GM13977 (cell line): ENCODE measurements around the gene MAGI1.

Experiments used
- DNase-seq: peaks from one replicate; pipeline ENCODE4 v3.0.0; 2012; ENCODE audit warnings: low spot score
- CTCF ChIP-seq: IDR thresholded peaks from 2 replicates; pipeline ENCODE4 v1.5.1; 2012; ENCODE audit warnings: mild to moderate bottlenecking, control low read depth; ENCODE audit not compliant: insufficient read depth; ENCODE audit errors: extremely low read depth, missing control alignments
- in situ Hi-C: fragments of 300-500 bp; cut with MboI; formaldehyde crosslinking; loops from one replicate; pipeline ENCODE4 v1.12.0; 2022; ENCODE audit warnings: low sequenced_read_pairs, low pct_unique_long_range_greater_than_20kb, mixed read lengths, inconsistent platforms; ENCODE audit not compliant: unreplicated experiment

MAGI1 gene

DNA sequence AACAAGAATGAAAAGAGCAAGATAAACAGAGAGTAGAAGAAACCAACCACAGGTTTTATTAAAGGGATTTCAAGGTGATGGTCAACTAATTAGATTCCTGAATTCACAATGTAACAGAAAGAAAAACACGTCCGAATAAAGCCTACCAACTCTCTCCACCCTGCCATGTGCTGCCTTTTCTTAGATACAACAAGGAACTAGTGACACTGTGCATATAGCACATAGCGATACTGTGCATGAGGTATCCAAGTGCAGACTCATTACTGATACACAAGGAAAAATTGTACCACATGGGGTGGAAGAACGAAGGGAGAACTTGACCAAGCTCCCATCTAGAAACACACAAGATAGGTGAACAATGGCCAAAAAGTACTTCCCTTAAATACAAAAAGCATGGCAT lies 154.6 kb downstream of the MAGI1 start:
- TF ChIP-seq CTCF: no peak
- DNase-seq: no peak
- in situ Hi-C loops: no loop called here

- in situ Hi-C loops: no loop called here
- TF ChIP-seq CTCF: no peak
- no peak for DNase-seq
These were observed 155.1 kb downstream of the MAGI1 start for GRCh38 chr3:65883613-65884012.

DNA sequence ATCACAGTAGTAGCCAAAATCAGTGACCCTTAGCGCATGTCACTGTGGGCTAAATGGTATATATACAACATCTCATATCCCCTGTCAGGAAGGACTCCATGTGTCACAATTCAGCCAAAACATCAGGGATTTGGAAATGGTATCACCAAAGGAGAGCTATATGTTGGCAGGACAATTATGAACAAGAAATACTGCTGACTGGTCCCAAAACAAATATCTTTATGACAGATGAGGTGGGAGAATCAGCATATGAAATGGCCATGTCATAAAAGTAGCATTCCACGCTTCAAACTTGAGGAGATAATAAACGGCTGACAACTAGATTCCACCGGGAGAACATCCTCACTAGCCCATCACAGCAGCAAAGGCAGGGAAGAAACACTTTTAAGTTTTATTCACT lies 158.4 kb downstream of the MAGI1 start:
- no peak for TF ChIP-seq CTCF
- in situ Hi-C loops: no loop called here
- DNase-seq: no peak

DNA sequence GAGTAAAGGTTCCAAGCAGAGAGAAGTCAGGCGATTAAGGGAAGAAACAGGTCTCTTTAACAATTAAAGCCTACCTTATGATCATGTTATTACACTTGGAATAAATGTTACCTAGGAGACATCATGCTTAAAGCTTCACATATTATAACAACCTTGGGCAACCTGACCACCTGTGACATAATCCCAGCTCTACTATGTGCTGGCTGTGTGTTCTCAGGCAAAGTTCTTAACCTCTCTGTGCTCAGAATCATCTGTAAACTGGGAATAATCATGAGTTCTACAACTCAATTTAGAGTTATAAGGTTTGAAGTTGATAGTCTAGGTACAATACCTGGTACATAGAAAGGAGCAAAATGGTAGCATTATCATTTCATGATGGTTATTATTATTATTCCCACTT lies 159.3 kb downstream of the MAGI1 start:
- in situ Hi-C loops: no loop called here
- DNase-seq: no peak
- TF ChIP-seq CTCF: no peak

DNA sequence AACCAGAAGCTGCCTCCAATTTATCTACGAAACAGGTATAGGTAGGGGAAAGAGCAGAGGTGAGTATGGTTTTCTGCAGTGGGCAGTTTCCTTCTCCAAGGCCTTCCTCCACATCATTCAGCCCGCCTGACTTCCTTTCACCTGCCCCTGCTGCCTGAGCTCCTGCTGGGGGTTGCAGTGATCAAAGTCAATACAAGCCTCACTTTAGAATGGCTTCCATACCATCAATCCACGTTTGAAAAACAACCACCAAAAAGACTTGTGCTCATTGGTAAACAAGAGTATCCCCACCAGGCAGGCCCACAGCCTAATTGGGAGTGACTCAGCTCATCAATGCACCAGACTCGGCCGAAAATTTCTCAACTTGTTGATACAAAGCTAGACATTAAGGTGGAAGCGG lies 159.9 kb downstream of the MAGI1 start:
- DNase-seq: no peak
- no peak for TF ChIP-seq CTCF
- in situ Hi-C loops: no loop called here

DNA sequence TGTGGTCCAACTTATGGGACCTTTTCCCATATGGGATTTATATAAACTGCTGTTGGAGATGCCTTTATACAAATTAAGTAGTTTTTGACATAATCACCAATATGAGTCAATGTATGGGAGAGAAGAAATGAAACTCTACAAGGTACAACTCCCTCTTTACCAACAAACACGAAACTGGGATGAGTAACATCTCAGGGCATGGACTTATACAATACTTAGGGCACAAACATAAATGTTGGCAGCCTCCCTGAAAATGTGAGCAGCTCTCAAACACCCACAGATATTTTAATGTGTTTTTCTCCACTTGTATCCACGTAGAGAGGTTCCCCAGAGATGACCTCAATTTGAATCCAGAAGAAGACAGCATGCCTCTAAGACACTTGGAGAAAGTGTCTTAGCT lies 161.6 kb downstream of the MAGI1 start:
- DNase-seq: no peak
- TF ChIP-seq CTCF: no peak
- in situ Hi-C loops: no loop called here

DNA sequence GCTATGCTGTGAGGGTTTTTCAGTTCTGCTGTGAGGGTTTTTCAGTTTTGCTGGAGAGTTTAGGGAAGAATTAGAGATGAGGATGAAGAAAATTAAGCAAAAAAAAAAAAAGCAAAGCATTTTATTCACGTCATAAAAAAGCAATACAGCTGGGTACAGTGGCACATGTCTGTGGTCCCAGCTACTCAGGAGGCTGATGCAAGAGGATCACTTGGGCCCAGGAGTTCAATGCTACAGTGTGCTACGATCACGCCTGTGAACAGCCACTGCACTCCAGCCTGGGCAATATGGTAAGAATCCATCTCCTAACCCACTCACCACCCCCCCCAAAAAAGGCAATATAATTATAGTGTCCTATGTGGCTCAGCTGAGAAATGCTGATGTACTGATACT lies 162.7 kb downstream of the MAGI1 start:
- in situ Hi-C loops: no loop called here
- TF ChIP-seq CTCF: no peak

More for the DNA sequence above, 162.7 kb downstream of the MAGI1 start:
- DNase-seq: no peak
